HG03354 (cell line): ENCODE results near the gene IGFBP6.
A peak's percentile ranks its signal among the peaks of the same experiment; 100 is the strongest.

Experiments used
- ATAC-seq: cut with Tn5 transposase; IDR thresholded peaks from one replicate; pipeline ENCODE4 v1.9.1; 2021; ENCODE audit warnings: mild to moderate bottlenecking; ENCODE audit not compliant: unreplicated experiment, poor library complexity, severe bottlenecking

The IGFBP6 gene

GRCh38 chr12:53068811-53069585 lies 28.5 kb upstream of the IGFBP6 start:
- ATAC-seq = no peak

- ATAC-seq = no peak
Measured at GRCh38 chr12:53069621-53070410, 27.7 kb upstream of the IGFBP6 start.

- ATAC-seq = no peak
Measured at GRCh38 chr12:53070877-53071492, 26.5 kb upstream of the IGFBP6 start.

GRCh38 chr12:53071591-53072551 lies 25.6 kb upstream of the IGFBP6 start:
- no peak for ATAC-seq

GRCh38 chr12:53073881-53074280 lies 23.6 kb upstream of the IGFBP6 start:
- no peak for ATAC-seq

- no peak for ATAC-seq
Measured at GRCh38 chr12:53074283-53074998, 23.0 kb upstream of the IGFBP6 start.

- ATAC-seq = no peak
Measured at GRCh38 chr12:53074999-53075370, 22.5 kb upstream of the IGFBP6 start.

- no peak for ATAC-seq
Measured at GRCh38 chr12:53076461-53076860, 21.0 kb upstream of the IGFBP6 start.

- no peak for ATAC-seq
Measured at GRCh38 chr12:53077030-53077429, 20.4 kb upstream of the IGFBP6 start.

- ATAC-seq = peak; percentile 33
Measured at GRCh38 chr12:53078425-53079225, 18.8 kb upstream of the IGFBP6 start.

- peak; percentile 98 for ATAC-seq
Measured at GRCh38 chr12:53079226-53080117, 18.0 kb upstream of the IGFBP6 start, which contains the start of gene SPRYD3. SPRYD3 (minus strand) TSS chr12:53079390; CDS start chr12:53079333, 57 bp downstream.

- no peak for ATAC-seq
Measured at GRCh38 chr12:53082637-53083175, 14.8 kb upstream of the IGFBP6 start.

- no peak for ATAC-seq
Measured at GRCh38 chr12:53086361-53086760, 11.1 kb upstream of the IGFBP6 start.

GRCh38 chr12:53090105-53090504 lies 7.4 kb upstream of the IGFBP6 start:
- no peak for ATAC-seq

- ATAC-seq = no peak
Measured at GRCh38 chr12:53090554-53090953, 6.9 kb upstream of the IGFBP6 start.

GRCh38 chr12:53091756-53092155 lies 5.7 kb upstream of the IGFBP6 start:
- no peak for ATAC-seq
